Measurements from ENCODE around the gene YIF1B. TPM values are rescaled to one million over a fixed set of nuclear protein-coding genes. Genes with fewer than 3 reads are reported as not detected.

Gene YIF1B
- total RNA-seq, 3 donors from 2014 or later (not counting 1 experiment from before 2014, with no cell fraction given), result 23.2 to 28.4 (median 24.1) TPM

DNA sequence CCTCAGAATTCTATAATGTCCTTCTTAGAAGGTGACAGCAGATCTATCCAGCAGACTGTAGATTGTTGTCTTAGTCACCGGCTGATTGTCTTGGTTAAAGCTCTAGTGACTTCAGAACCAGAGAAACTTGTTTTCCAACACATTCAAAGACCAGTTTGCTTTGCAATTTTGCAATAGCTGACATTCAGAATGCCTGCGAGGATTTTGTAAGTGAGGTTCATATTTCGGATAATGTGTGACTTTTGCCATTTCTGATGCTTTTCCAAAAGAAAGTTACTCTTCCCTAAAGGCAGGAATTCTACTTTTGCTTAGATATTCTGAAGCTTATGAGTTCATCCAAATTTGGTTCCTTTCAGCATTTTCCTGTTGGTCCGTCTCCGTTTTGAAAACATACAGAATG is 38.2 kb downstream of the YIF1B start:
- no peak overlapping the region for H3K27ac Mint-ChIP-seq
- DNase-seq, result no peak
- Histone ChIP-seq H3K27ac (ENCODE audit: low read length) (no peak overlapping the region), H3K9me3 (ENCODE audit: control insufficient read depth, insufficient read depth, low read length) (no peaks in the 10 kb centered on the region), H3K4me3 (ENCODE audit: low read length) (no peak overlapping the region), H3K27me3 (ENCODE audit: control insufficient read depth, insufficient read depth, low read length) (no peaks in the 10 kb centered on the region), H3K36me3 (ENCODE audit: control insufficient read depth, insufficient read depth, low read length) (no peaks in the 10 kb centered on the region), H3K4me1 (ENCODE audit: control insufficient read depth, insufficient read depth, low read length) (no peaks in the 10 kb centered on the region)
- no peaks in the 10 kb centered on the region for H3K4me1 Mint-ChIP-seq
- TF ChIP-seq, protein P1, sequence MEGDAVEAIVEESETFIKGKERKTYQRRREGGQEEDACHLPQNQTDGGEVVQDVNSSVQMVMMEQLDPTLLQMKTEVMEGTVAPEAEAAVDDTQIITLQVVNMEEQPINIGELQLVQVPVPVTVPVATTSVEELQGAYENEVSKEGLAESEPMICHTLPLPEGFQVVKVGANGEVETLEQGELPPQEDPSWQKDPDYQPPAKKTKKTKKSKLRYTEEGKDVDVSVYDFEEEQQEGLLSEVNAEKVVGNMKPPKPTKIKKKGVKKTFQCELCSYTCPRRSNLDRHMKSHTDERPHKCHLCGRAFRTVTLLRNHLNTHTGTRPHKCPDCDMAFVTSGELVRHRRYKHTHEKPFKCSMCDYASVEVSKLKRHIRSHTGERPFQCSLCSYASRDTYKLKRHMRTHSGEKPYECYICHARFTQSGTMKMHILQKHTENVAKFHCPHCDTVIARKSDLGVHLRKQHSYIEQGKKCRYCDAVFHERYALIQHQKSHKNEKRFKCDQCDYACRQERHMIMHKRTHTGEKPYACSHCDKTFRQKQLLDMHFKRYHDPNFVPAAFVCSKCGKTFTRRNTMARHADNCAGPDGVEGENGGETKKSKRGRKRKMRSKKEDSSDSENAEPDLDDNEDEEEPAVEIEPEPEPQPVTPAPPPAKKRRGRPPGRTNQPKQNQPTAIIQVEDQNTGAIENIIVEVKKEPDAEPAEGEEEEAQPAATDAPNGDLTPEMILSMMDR (IDR thresholded peaks at IDR 0.05), result no peak
- no peaks in the 10 kb centered on the region for H3K9me3 Mint-ChIP-seq
- no peak for ATAC-seq
- intact Hi-C loops (cut with micrococcal nuclease), result no loop called here
- H3K4me3 Mint-ChIP-seq, result no peak overlapping the region
- no peaks in the 10 kb centered on the region for H3K27me3 Mint-ChIP-seq (ENCODE audit: low read depth in 2 of 2)
- H3K36me3 Mint-ChIP-seq, result no peaks in the 10 kb centered on the region
- WGBS (ENCODE audit: insufficient coverage), result 94% methylated on average over 5 of the region's 5 CpGs

DNA sequence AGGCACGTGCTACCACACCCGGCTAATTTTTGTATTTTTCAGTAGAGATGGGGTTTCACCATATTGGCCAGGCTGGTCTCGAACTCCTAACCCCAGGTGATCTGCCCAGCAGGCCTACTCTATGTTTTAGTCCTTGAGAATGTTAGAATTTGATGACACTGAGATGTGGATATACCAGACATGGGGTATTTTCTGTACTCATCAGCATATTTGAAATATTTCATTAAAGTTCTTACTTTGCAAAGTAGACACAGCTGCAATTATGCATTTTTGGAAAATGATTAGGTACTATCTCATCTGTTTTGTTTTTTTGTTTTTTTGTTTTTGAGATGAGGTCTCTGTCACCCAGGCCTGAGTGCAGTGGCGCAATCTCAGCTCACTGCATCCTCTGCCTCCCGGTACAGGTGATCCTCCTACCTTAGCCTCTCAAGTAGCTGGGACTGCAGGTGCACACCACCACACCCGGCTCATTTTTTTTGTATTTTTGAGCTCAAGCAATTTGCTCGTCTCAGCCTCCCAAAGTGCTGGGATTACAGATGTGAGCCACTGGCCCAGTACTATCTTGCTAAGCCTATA is 38.7 kb downstream of the YIF1B start:
- Histone ChIP-seq H3K4me1 (ENCODE audit: control insufficient read depth, insufficient read depth, low read length) (no peaks in the 10 kb centered on the region), H3K27me3 (ENCODE audit: control insufficient read depth, insufficient read depth, low read length) (no peaks in the 10 kb centered on the region), H3K4me3 (ENCODE audit: low read length) (no peak overlapping the region), H3K9me3 (ENCODE audit: control insufficient read depth, insufficient read depth, low read length) (no peaks in the 10 kb centered on the region), H3K27ac (ENCODE audit: low read length) (no peak overlapping the region), H3K36me3 (ENCODE audit: control insufficient read depth, insufficient read depth, low read length) (no peaks in the 10 kb centered on the region)
- no peak for DNase-seq
- Mint-ChIP-seq H3K27ac (no peak overlapping the region), H3K9me3 (no peaks in the 10 kb centered on the region), H3K4me3 (no peak overlapping the region), H3K4me1 (no peaks in the 10 kb centered on the region), H3K27me3 (ENCODE audit: low read depth in 2 of 2) (no peaks in the 10 kb centered on the region), H3K36me3 (no peaks in the 10 kb centered on the region)
- WGBS (ENCODE audit: insufficient coverage), result 93% methylated on average over 7 of the region's 7 CpGs
- ATAC-seq, result no peak
- intact Hi-C loops (cut with micrococcal nuclease), result no loop called here
- TF ChIP-seq, protein P1 (IDR thresholded peaks at IDR 0.05), result no peak

DNA sequence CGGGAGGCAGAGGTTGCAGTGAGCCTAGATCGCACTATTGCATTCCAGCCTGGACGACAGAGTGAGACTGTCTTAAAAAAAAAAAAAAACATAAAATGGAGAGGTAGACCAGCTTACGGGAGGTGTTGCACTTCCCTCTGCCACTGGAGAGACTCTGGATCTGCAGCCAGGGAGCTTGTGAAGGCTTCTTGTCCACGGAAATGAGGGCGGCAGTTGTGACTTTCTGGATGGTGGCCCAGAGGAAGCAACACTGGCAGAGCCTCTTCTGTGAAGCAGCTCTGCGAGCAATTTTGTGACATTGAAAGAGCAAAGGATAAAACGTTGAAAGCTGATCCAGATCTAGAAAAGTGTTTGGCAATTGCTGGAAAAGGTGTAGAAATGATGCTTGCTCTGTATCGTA is 41.0 kb downstream of the YIF1B start:
- 66% methylated on average over 7 of the region's 9 CpGs for WGBS (ENCODE audit: insufficient coverage)
- ATAC-seq (no peak), DNase-seq (no peak)
- Histone ChIP-seq H3K27ac (ENCODE audit: low read length) (no peak overlapping the region), H3K36me3 (ENCODE audit: control insufficient read depth, insufficient read depth, low read length) (no peaks in the 10 kb centered on the region), H3K4me1 (ENCODE audit: control insufficient read depth, insufficient read depth, low read length) (no peaks in the 10 kb centered on the region), H3K4me3 (ENCODE audit: low read length) (no peak overlapping the region), H3K27me3 (ENCODE audit: control insufficient read depth, insufficient read depth, low read length) (no peaks in the 10 kb centered on the region), H3K9me3 (ENCODE audit: control insufficient read depth, insufficient read depth, low read length) (no peaks in the 10 kb centered on the region)
- H3K9me3 Mint-ChIP-seq, result no peaks in the 10 kb centered on the region
- intact Hi-C loops (cut with micrococcal nuclease), result no loop called here
- H3K4me1 Mint-ChIP-seq, result no peaks in the 10 kb centered on the region
- no peaks in the 10 kb centered on the region for H3K27me3 Mint-ChIP-seq (ENCODE audit: low read depth in 2 of 2)
- no peak overlapping the region for H3K4me3 Mint-ChIP-seq
- TF ChIP-seq, protein P1 (IDR thresholded peaks at IDR 0.05), result no peak
- no peak overlapping the region for H3K27ac Mint-ChIP-seq
- H3K36me3 Mint-ChIP-seq, result no peaks in the 10 kb centered on the region

DNA sequence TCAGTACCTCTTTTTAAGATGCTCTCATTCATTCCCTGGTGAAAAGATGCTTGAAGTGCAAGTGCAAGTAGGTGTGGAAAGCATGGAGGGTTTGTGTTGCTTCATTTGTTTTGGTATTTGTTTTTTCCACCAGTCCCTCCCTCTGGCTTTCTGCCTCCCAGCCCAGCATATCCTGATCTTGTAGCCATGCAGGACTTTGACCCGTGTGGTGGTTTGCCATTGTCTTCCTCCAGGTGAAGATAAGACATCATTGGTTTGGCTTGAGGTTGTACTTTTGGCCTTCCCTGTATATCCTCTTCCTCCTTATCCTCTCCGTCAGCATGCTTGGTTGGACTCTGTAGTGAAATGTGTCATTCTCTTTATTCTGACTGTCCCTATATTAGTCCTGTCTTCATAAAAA is 42.2 kb downstream of the YIF1B start:
- no peak overlapping the region for H3K27ac ChIP-seq (ENCODE audit: low read length)
- H3K4me3 ChIP-seq (ENCODE audit: low read length), result no peak overlapping the region
- no peaks in the 10 kb centered on the region for H3K27me3 Mint-ChIP-seq (ENCODE audit: low read depth in 2 of 2)
- H3K36me3 ChIP-seq (ENCODE audit: control insufficient read depth, insufficient read depth, low read length), result no peaks in the 10 kb centered on the region
- H3K27ac Mint-ChIP-seq, result no peak overlapping the region
- no peaks in the 10 kb centered on the region for H3K9me3 Mint-ChIP-seq
- no peaks in the 10 kb centered on the region for H3K4me1 ChIP-seq (ENCODE audit: control insufficient read depth, insufficient read depth, low read length)
- intact Hi-C loops (cut with micrococcal nuclease), result no loop called here
- TF ChIP-seq, protein P1 (IDR thresholded peaks at IDR 0.05), result no peak
- no peak for DNase-seq
- H3K27me3 ChIP-seq (ENCODE audit: control insufficient read depth, insufficient read depth, low read length), result no peaks in the 10 kb centered on the region
- 100% methylated on average over 1 of the region's 2 CpGs for WGBS (ENCODE audit: insufficient coverage)
- no peaks in the 10 kb centered on the region for H3K36me3 Mint-ChIP-seq
- H3K9me3 ChIP-seq (ENCODE audit: control insufficient read depth, insufficient read depth, low read length), result no peaks in the 10 kb centered on the region
- no peak overlapping the region for H3K4me3 Mint-ChIP-seq
- ATAC-seq, result no peak
- no peaks in the 10 kb centered on the region for H3K4me1 Mint-ChIP-seq

Measured in natural killer cell (primary cell).